SK-N-SH treated with all-trans-retinoic acid at 6 μM for 48 hours (cell line): Measurements from ENCODE around the gene DIO1.

ENCODE experiments used
- RARB ChIP-seq: fragments of 250-450 bp; sonication (Bioruptor Pico); IDR thresholded peaks from 2 replicates; pipeline ENCODE4 v1.8.0; 2021; ENCODE audit warnings: mild to moderate bottlenecking, moderate library complexity
- SNAI2 ChIP-seq: fragments of 250-450 bp; sonication (Bioruptor Pico); IDR thresholded peaks from 2 replicates; pipeline ENCODE4 v1.5.0; 2020; ENCODE audit warnings: mild to moderate bottlenecking, moderate library complexity
- TCF4 ChIP-seq: fragments of 250-450 bp; sonication (Bioruptor Pico); IDR thresholded peaks from 2 replicates; pipeline ENCODE4 v1.8.0; 2021; ENCODE audit warnings: mild to moderate bottlenecking, moderate library complexity, borderline replicate concordance
- ZC3H10 ChIP-seq: fragments of 250-450 bp; sonication (Bioruptor Pico); IDR thresholded peaks from 2 replicates; pipeline ENCODE4 v1.5.1; 2021; ENCODE audit warnings: mild to moderate bottlenecking, moderate library complexity
- ZFP3 ChIP-seq: fragments of 250-450 bp; sonication (Bioruptor Pico); IDR thresholded peaks from 2 replicates; pipeline ENCODE4 v1.5.0; 2020; ENCODE audit warnings: mild to moderate bottlenecking, moderate library complexity

DNA sequence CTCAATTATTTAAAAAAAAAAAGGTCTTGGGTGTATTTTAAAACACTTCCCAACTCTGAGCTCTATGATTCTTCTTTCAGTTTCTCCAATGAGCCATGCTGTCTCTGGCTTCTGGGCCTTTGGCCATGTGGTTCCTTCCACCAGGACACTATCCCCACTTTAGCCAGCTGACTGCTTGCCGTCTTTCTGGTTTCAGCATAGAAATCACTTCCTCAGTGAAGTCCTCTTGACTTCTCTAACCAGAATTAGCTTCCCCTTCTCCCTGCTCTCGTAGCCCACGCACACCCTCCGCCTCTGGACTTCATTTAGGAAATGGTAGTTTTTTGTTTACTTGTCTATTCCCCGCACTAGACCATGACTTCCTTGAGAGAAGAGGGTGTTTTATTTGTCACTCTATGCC lies 1.1 kb upstream of the DIO1 start:
- TF ChIP-seq RARB (CRISPR knock-in tag) (no peak), ZC3H10 (no peak), ZFP3 (CRISPR knock-in tag) (no peak), TCF4 (no peak), SNAI2 (CRISPR knock-in tag) (no peak)
